Measurements from ENCODE around the gene BYSL. TPM values are rescaled to one million over a fixed set of nuclear protein-coding genes. Genes with fewer than 3 reads are reported as not detected.
"Not testable (repeated sequence)": the region's sequence is repeated elsewhere in the genome, so short reads cannot be mapped to it uniquely, and the experiment has no call there.

Gene BYSL
- total and polyA plus RNA-seq, 10 of the 15 experiments (the other 5 are each of a cell fraction or from before 2014, with no cell fraction given), result 12.6 to 51.1 (median 33.0) TPM

DNA sequence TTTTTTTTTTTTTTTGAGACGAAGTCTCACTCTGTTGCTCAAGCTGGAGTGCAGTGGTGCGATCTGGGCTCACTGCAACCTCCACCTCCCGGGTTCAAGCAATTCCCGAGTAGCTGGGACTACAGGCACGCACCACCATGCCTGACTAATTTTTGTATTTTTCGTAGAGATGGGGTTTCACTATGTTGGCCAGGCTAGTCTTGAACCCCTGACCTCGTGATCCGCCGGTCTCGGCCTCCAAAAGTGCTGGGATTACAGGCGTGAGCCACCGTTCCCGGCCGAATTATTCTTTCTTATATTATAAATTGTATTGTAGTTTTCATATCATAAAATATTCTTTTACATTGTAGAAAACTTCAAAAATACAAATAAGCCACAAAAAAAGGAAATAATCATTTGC lies 21.6 kb downstream of the BYSL start:
- not testable (repeated sequence) for FAIRE-seq

DNA sequence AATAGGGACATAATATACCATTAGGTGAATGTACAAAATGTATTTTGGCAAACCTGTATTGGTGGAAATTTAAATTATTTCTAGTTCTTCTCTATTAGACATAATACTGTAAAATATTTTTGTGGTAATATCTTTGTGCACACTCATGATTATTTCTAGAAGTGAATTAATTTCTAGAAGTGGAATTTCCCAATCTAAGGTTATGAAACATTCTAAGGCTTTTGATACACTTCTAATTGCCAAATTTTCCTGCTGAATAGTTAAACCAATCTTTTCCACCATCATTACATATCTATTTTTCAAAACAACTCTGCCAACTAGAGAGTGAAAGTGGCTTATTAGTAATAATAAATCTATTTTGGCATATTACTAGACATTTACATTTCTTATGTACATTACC lies 22.2 kb downstream of the BYSL start:
- BruUV-seq (replicated peaks), result no TSS peak
- no peaks in the 10 kb centered on the region for H3K9me3 ChIP-seq (replicated peaks; ENCODE audit: control insufficient read depth, insufficient read depth, low read length)
- FAIRE-seq, result no peak
- no peak for TF ChIP-seq EGR1 (IDR thresholded peaks at IDR 0.05; ENCODE audit: borderline replicate concordance in 1 of 2, low read depth in 2 of 2, low read length in 2 of 2)
- no peak for TF ChIP-seq EED (IDR thresholded peaks at IDR 0.05; ENCODE audit: low read depth)
- TF ChIP-seq RCOR1 (conservative IDR thresholded peaks at IDR 0.05; ENCODE audit: low read depth, low read length), result no peak
- no peak for TF ChIP-seq CREM (IDR thresholded peaks at IDR 0.05; ENCODE audit: low read depth)
- no peak for TF ChIP-seq ZNF384 (IDR thresholded peaks at IDR 0.05; ENCODE audit: borderline replicate concordance, low read depth, low read length)
- TF ChIP-seq CBX5 (IDR thresholded peaks at IDR 0.05; ENCODE audit: low read depth), result no peak
- TF ChIP-seq PAX5 (IDR thresholded peaks at IDR 0.05; ENCODE audit: borderline replicate concordance, low read depth, low read length), result no peak
- TF ChIP-seq, protein P1, sequence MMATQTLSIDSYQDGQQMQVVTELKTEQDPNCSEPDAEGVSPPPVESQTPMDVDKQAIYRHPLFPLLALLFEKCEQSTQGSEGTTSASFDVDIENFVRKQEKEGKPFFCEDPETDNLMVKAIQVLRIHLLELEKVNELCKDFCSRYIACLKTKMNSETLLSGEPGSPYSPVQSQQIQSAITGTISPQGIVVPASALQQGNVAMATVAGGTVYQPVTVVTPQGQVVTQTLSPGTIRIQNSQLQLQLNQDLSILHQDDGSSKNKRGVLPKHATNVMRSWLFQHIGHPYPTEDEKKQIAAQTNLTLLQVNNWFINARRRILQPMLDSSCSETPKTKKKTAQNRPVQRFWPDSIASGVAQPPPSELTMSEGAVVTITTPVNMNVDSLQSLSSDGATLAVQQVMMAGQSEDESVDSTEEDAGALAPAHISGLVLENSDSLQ (IDR thresholded peaks at IDR 0.05), result no peak
- TF ChIP-seq, protein P2, sequence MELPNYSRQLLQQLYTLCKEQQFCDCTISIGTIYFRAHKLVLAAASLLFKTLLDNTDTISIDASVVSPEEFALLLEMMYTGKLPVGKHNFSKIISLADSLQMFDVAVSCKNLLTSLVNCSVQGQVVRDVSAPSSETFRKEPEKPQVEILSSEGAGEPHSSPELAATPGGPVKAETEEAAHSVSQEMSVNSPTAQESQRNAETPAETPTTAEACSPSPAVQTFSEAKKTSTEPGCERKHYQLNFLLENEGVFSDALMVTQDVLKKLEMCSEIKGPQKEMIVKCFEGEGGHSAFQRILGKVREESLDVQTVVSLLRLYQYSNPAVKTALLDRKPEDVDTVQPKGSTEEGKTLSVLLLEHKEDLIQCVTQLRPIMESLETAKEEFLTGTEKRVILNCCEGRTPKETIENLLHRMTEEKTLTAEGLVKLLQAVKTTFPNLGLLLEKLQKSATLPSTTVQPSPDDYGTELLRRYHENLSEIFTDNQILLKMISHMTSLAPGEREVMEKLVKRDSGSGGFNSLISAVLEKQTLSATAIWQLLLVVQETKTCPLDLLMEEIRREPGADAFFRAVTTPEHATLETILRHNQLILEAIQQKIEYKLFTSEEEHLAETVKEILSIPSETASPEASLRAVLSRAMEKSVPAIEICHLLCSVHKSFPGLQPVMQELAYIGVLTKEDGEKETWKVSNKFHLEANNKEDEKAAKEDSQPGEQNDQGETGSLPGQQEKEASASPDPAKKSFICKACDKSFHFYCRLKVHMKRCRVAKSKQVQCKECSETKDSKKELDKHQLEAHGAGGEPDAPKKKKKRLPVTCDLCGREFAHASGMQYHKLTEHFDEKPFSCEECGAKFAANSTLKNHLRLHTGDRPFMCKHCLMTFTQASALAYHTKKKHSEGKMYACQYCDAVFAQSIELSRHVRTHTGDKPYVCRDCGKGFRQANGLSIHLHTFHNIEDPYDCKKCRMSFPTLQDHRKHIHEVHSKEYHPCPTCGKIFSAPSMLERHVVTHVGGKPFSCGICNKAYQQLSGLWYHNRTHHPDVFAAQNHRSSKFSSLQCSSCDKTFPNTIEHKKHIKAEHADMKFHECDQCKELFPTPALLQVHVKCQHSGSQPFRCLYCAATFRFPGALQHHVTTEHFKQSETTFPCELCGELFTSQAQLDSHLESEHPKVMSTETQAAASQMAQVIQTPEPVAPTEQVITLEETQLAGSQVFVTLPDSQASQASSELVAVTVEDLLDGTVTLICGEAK (IDR thresholded peaks at IDR 0.05; ENCODE audit: borderline replicate concordance), result no peak
- no peak for TF ChIP-seq BCL11A (IDR thresholded peaks at IDR 0.05; ENCODE audit: low read depth, low read length)
- no peak for TF ChIP-seq HCFC1 (IDR thresholded peaks at IDR 0.05; ENCODE audit: low read length)

More for the DNA sequence above, 21.6 kb downstream of the BYSL start:
- ATAC-seq; H2AFZ ChIP-seq (ENCODE audit: control insufficient read depth, low read depth, low read length); DNase-seq (ENCODE audit: low read depth, low spot score); H3K9me3 ChIP-seq (replicated peaks; ENCODE audit: control insufficient read depth, insufficient read depth, low read length); H4K20me1 ChIP-seq (ENCODE audit: control insufficient read depth, insufficient read depth); H3K36me3 ChIP-seq (ENCODE audit: control insufficient read depth in 2 of 2, insufficient read depth in 2 of 2, low read length in 1 of 2); H3K4me2 ChIP-seq (ENCODE audit: control insufficient read depth, insufficient read depth); H3K9ac ChIP-seq (ENCODE audit: control insufficient read depth, insufficient read depth, low read length); BruUV-seq (replicated peaks); H3K4me3 ChIP-seq; H3K27ac ChIP-seq (ENCODE audit: control insufficient read depth, insufficient read depth); H3K27me3 ChIP-seq (replicated peaks in 1 of 2; ENCODE audit: control insufficient read depth in 2 of 2, insufficient read depth in 2 of 2, low read length in 1 of 2); in situ Hi-C loops (cut with MboI): not testable (repeated sequence)
- ChIA-PET SMC1A (ENCODE audit: uncharacterized antibody, unreplicated experiment) (interaction anchor here (0.6 to 12.4 kb wide), 9 partner anchors 10 to 952 kb away, joined by 3 to 138 read pairs (median 4); partner anchors contain the start of gene TAF8), CTCF (interaction anchor here (1.0 to 13.2 kb wide), 4 partner anchors 14 to 102 kb away, joined by 3 to 193 read pairs (median 70); partner anchors contain the start of genes BYSL and MED20), RAD21 (ENCODE audit: unreplicated experiment) (interaction anchor here (0.6 to 6.4 kb wide), 4 partner anchors 22 to 99 kb away, joined by 3 to 69 read pairs (median 8); partner anchors contain the start of genes BYSL and MED20), POLR2A (interaction anchor here (0.6 kb wide), 1 partner anchor 219 kb away, joined by 7 read pairs; no protein-coding TSS in a partner anchor)
- intact Hi-C loops (cut with micrococcal nuclease; ENCODE audit: unreplicated experiment), result loop anchor here (5.0 kb wide), 2 partner anchors 84 to 269 kb away; no protein-coding TSS in a partner anchor
- WGBS (ENCODE audit: insufficient coverage, insufficient replicate concordance, low lambda C conversion rate, missing lambda C conversion rate), result 82% methylated on average over 13 of the region's 14 CpGs
- Histone ChIP-seq H3K4me1 (ENCODE audit: control insufficient read depth, insufficient read depth, low read length) (peaks cover 24% of the 10 kb centered on the region), H3K79me2 (ENCODE audit: control insufficient read depth, insufficient read depth, low read length) (peaks cover 35% of the 10 kb centered on the region)

More for the DNA sequence above, 22.2 kb downstream of the BYSL start:
- ChIA-PET RAD21 (ENCODE audit: unreplicated experiment) (interaction anchor here (6.4 kb wide), 1 partner anchor 98 kb away, joined by 69 read pairs; no protein-coding TSS in a partner anchor), CTCF (interaction anchor here (1.6 to 12.4 kb wide), 2 partner anchors 29 to 101 kb away, joined by 3 to 193 read pairs; no protein-coding TSS in a partner anchor), SMC1A (ENCODE audit: uncharacterized antibody, unreplicated experiment) (interaction anchor here (1.6 to 12.4 kb wide), 3 partner anchors 11 to 102 kb away, joined by 4 to 138 read pairs (median 6); partner anchors contain the start of gene TAF8), POLR2A (interaction anchor here (1.1 kb wide), 1 partner anchor 101 kb away, joined by 3 read pairs; no protein-coding TSS in a partner anchor)
- Histone ChIP-seq H3K4me2 (ENCODE audit: control insufficient read depth, insufficient read depth) (no peak overlapping the region), H3K27ac (ENCODE audit: control insufficient read depth, insufficient read depth) (no peak overlapping the region), H3K79me2 (ENCODE audit: control insufficient read depth, insufficient read depth, low read length) (peaks cover 30% of the 10 kb centered on the region), H3K4me3 (no peak overlapping the region), H3K27me3 (replicated peaks in 1 of 2; ENCODE audit: control insufficient read depth in 2 of 2, insufficient read depth in 2 of 2, low read length in 1 of 2) (no peaks in the 10 kb centered on the region), H3K36me3 (ENCODE audit: control insufficient read depth in 2 of 2, insufficient read depth in 2 of 2, low read length in 1 of 2) (no peaks in the 10 kb centered on the region; a peak in 1 of 4 replicates), H4K20me1 (ENCODE audit: control insufficient read depth, insufficient read depth) (no peaks in the 10 kb centered on the region), H2AFZ (ENCODE audit: control insufficient read depth, low read depth, low read length) (no peak overlapping the region), H3K9ac (ENCODE audit: control insufficient read depth, insufficient read depth, low read length) (no peak overlapping the region), H3K4me1 (ENCODE audit: control insufficient read depth, insufficient read depth, low read length) (peaks cover 22% of the 10 kb centered on the region)
- DNase-seq (ENCODE audit: low read depth, low spot score) (no peak), ATAC-seq (no peak)
- intact Hi-C loops (cut with micrococcal nuclease; ENCODE audit: unreplicated experiment) (loop anchor here (5.0 kb wide), 2 partner anchors 84 to 269 kb away; no protein-coding TSS in a partner anchor), in situ Hi-C loops (cut with MboI) (no loop called here)

All from GM12878 (cell line).